ENCODE measurements around the gene ABCA10. TPM values are rescaled to one million over a fixed set of nuclear protein-coding genes. Genes with fewer than 3 reads are reported as not detected.

ABCA10 gene
- polyA plus RNA-seq, 1 experiment, result 0.31 TPM

GRCh38 chr17:69192754-69193153, 35.9 kb downstream of the ABCA10 start:
- POLR2A ChIA-PET, result no interaction called here
- CTCF ChIA-PET, result no interaction called here
- no peaks in the 10 kb centered on the region for H3K27me3 ChIP-seq (ENCODE audit: control insufficient read depth, insufficient read depth, low read length)
- no peaks in the 10 kb centered on the region for H3K36me3 ChIP-seq (ENCODE audit: control insufficient read depth, insufficient read depth, low read length)
- no peak for DNase-seq (ENCODE audit: low read depth)
- H3K4me3 ChIP-seq (ENCODE audit: low read depth, low read length), result no peak overlapping the region
- TF ChIP-seq, protein P1, sequence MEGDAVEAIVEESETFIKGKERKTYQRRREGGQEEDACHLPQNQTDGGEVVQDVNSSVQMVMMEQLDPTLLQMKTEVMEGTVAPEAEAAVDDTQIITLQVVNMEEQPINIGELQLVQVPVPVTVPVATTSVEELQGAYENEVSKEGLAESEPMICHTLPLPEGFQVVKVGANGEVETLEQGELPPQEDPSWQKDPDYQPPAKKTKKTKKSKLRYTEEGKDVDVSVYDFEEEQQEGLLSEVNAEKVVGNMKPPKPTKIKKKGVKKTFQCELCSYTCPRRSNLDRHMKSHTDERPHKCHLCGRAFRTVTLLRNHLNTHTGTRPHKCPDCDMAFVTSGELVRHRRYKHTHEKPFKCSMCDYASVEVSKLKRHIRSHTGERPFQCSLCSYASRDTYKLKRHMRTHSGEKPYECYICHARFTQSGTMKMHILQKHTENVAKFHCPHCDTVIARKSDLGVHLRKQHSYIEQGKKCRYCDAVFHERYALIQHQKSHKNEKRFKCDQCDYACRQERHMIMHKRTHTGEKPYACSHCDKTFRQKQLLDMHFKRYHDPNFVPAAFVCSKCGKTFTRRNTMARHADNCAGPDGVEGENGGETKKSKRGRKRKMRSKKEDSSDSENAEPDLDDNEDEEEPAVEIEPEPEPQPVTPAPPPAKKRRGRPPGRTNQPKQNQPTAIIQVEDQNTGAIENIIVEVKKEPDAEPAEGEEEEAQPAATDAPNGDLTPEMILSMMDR (IDR thresholded peaks at IDR 0.05; ENCODE audit: insufficient read depth, low read depth, low read length), result no peak

GRCh38 chr17:69188796-69189195, 39.8 kb downstream of the ABCA10 start:
- CTCF ChIA-PET, result no interaction called here
- H3K27me3 ChIP-seq (ENCODE audit: control insufficient read depth, insufficient read depth, low read length), result no peaks in the 10 kb centered on the region
- H3K4me3 ChIP-seq (ENCODE audit: low read depth, low read length), result no peak overlapping the region
- DNase-seq (ENCODE audit: low read depth), result no peak
- H3K36me3 ChIP-seq (ENCODE audit: control insufficient read depth, insufficient read depth, low read length), result no peaks in the 10 kb centered on the region
- POLR2A ChIA-PET, result no interaction called here
- TF ChIP-seq, protein P1 (IDR thresholded peaks at IDR 0.05; ENCODE audit: insufficient read depth, low read depth, low read length), result no peak

- no peak for DNase-seq (ENCODE audit: low read depth)
- Histone ChIP-seq H3K4me3 (ENCODE audit: low read depth, low read length) (no peak overlapping the region), H3K36me3 (ENCODE audit: control insufficient read depth, insufficient read depth, low read length) (no peaks in the 10 kb centered on the region), H3K27me3 (ENCODE audit: control insufficient read depth, insufficient read depth, low read length) (no peaks in the 10 kb centered on the region)
- ChIA-PET CTCF (no interaction called here), POLR2A (no interaction called here)
- TF ChIP-seq, protein P1 (IDR thresholded peaks at IDR 0.05; ENCODE audit: insufficient read depth, low read depth, low read length), result no peak
These were observed 40.6 kb downstream of the ABCA10 start for GRCh38 chr17:69188064-69188463.

DNA sequence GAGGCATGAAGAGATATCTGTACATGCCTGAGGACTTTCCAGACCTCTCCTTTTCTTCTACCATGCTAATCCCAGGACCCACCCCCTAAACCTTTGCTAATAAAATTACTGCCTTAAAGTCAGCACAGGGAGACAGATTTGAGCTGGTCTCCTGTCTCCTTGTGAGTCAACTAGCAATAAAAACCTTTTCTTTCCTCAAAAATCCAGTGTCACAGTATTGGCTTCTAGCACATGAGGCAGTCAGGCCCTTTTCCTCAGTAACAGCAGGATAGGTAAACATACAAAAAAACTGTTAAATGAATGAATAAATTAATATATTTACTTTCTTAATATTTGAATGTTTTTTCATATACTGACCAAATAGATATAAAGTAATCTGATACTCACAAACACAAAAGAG, 41.3 kb downstream of the ABCA10 start:
- no peak for DNase-seq (ENCODE audit: low read depth)
- no peaks in the 10 kb centered on the region for H3K36me3 ChIP-seq (ENCODE audit: control insufficient read depth, insufficient read depth, low read length)
- no peak overlapping the region for H3K4me3 ChIP-seq (ENCODE audit: low read depth, low read length)
- no peaks in the 10 kb centered on the region for H3K27me3 ChIP-seq (ENCODE audit: control insufficient read depth, insufficient read depth, low read length)
- ChIA-PET CTCF (no interaction called here), POLR2A (no interaction called here)
- TF ChIP-seq, protein P1 (IDR thresholded peaks at IDR 0.05; ENCODE audit: insufficient read depth, low read depth, low read length), result no peak

DNA sequence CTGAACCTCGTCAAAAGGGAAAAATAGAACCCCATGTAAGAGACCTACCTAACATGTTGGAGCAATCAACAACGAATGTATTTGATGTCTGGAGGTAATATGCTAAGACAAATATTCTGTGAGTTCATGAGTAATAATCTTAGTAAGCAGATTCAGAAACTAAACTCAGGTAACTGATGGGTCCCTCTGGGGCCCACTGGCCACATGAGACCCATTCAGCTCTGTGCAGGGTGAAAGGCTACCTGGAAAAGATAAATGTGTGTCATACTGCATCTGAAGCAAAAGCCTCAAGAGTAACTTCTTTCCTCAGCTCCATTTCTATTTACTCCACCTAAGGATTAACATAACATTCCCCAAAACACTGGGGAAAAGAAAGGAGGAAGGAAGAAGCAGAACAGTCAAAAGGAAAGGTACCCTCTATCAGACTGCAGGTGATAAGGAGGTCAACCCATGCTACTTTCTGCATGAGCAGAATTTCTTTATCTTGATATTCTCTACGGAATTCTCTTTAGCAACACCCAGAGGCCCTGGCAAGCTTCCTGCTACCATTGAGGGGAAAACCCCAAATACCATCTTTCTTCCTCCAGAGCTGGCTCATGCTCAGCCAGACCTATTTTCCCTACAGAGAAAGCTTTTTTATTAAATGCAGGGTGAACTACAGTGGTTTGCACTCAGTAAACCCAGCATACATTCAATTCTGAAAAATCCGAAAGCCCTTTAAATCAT, 49.2 kb downstream of the ABCA10 start:
- ChIA-PET CTCF (no interaction called here), POLR2A (no interaction called here)
- no peak for DNase-seq (ENCODE audit: low read depth)
- Histone ChIP-seq H3K27me3 (ENCODE audit: control insufficient read depth, insufficient read depth, low read length) (no peaks in the 10 kb centered on the region), H3K36me3 (ENCODE audit: control insufficient read depth, insufficient read depth, low read length) (no peaks in the 10 kb centered on the region), H3K4me3 (ENCODE audit: low read depth, low read length) (no peak overlapping the region)
- TF ChIP-seq, protein P1 (IDR thresholded peaks at IDR 0.05; ENCODE audit: insufficient read depth, low read depth, low read length), result no peak
